ENCODE data around the gene TERC.

DNA sequence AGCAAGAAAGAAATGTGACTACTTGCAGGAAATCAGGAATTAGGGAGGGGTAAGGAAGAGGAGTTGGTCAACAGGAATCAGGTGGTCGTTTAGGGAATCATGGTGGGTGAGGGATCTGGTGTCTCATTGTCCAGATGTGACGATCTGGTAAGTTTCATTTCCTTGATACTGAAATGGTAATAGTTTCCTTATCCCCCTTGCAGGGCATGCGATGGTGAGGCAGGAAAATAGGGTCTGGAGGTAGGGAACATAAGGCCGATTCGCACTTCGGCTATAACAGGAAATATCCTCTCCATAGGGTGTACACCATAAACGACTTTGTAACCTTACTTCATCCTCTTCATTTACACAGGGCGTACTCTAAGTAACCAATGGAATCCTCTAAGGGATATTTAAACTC, 48.4 kb upstream of the TERC start:
- TF ChIP-seq EZH2 (IDR thresholded peaks at IDR 0.05; ENCODE audit: insufficient read depth, low read length) = no peak
- TF ChIP-seq, protein P1, sequence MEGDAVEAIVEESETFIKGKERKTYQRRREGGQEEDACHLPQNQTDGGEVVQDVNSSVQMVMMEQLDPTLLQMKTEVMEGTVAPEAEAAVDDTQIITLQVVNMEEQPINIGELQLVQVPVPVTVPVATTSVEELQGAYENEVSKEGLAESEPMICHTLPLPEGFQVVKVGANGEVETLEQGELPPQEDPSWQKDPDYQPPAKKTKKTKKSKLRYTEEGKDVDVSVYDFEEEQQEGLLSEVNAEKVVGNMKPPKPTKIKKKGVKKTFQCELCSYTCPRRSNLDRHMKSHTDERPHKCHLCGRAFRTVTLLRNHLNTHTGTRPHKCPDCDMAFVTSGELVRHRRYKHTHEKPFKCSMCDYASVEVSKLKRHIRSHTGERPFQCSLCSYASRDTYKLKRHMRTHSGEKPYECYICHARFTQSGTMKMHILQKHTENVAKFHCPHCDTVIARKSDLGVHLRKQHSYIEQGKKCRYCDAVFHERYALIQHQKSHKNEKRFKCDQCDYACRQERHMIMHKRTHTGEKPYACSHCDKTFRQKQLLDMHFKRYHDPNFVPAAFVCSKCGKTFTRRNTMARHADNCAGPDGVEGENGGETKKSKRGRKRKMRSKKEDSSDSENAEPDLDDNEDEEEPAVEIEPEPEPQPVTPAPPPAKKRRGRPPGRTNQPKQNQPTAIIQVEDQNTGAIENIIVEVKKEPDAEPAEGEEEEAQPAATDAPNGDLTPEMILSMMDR (IDR thresholded peaks at IDR 0.05; ENCODE audit: insufficient read depth, low read depth, low read length) = no peak
